GM23248 (cell line): ENCODE results near the gene THAP4.

ENCODE experiments used
- EZH2 ChIP-seq: fragments of 200-600 bp; sonication (generic); IDR thresholded peaks from 2 replicates; pipeline ENCODE4 v1.6.1; 2018; ENCODE audit warnings: antibody characterized with exemption, mild to moderate bottlenecking; ENCODE audit not compliant: insufficient read depth, poor library complexity, severe bottlenecking
- EZH2phosphoT487 ChIP-seq: fragments of 200-600 bp; sonication (generic); IDR thresholded peaks from 2 replicates; pipeline ENCODE4 v1.6.1; 2018; ENCODE audit warnings: antibody characterized with exemption, moderate library complexity, mild to moderate bottlenecking, low read depth; ENCODE audit not compliant: insufficient read depth

DNA sequence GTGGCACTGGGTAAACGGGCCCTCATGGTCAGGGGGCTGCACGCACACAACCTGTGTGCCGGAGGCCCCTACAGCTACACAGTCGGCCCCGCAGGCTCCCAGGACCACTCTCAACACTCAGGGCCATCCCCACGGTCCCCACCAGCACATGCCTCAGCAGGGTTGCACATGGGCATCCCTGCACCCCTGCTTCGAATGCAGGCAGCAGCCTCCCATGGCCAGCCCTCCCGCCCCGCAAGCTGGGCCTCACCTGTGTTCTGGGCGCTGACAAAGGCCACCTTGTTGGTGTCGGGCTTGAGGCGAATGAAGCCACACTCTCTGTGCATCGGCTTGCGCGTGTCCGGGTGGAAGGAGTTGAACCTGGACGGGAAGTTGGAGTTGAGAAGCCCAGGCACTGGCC lies 34.2 kb downstream of the THAP4 start:
- no peak for TF ChIP-seq EZH2phosphoT487
- no peak for TF ChIP-seq EZH2
